Ascending aorta (tissue), 2 donors: ENCODE results near the gene SYTL2. TPM values are rescaled to one million over a fixed set of nuclear protein-coding genes. Genes with fewer than 3 reads are reported as not detected.
A peak's percentile ranks its signal among the peaks of the same experiment; 100 is the strongest.
"Not testable (repeated sequence)": the region's sequence is repeated elsewhere in the genome, so short reads cannot be mapped to it uniquely, and the experiment has no call there.

Source experiments
- DNase-seq, 2 donors: peaks; one replicate each; pipeline ENCODE4 v3.0.0-alpha.2; 2019; ENCODE audit warnings: low spot score in 2 of 2
- H3K27ac ChIP-seq, 2 donors: fragments of 200-600 bp; sonication (generic); one replicate each; pipeline ENCODE4 v1.5.1; 2016 to 2017; ENCODE audit warnings: mild to moderate bottlenecking in 1 of 2
- H3K27me3 ChIP-seq: fragments of 200-600 bp; sonication (generic); one replicate; pipeline ENCODE4 v1.5.1; 2017
- H3K36me3 ChIP-seq, 2 donors: fragments of 200-600 bp; sonication (generic); one replicate each; pipeline ENCODE4 v1.5.1; 2016
- H3K4me1 ChIP-seq, 2 donors: fragments of 200-600 bp; sonication (generic); one replicate each; pipeline ENCODE4 v1.5.1; 2016 to 2017; ENCODE audit warnings: mild to moderate bottlenecking in 1 of 2
- H3K4me3 ChIP-seq, 2 donors: fragments of 200-600 bp; sonication (generic); one replicate each; pipeline ENCODE4 v1.5.1; 2016 to 2017; ENCODE audit warnings: mild to moderate bottlenecking in 1 of 2
- H3K9me3 ChIP-seq, 2 donors: fragments of 200-600 bp; sonication (generic); one replicate each; pipeline ENCODE4 v1.5.1; 2016
- intact Hi-C: fragments of 100-400 bp; cut with DNase I; formaldehyde crosslinking; loops from one replicate; pipeline ENCODE4 v1.15.1; 2023
- total RNA-seq: library from RNA; depleted of rRNA; stranded (reverse); fragments of >200 nt; gene quantifications from one replicate; pipeline ENCODE4 v1.1.0, GENCODE V29; 2016
- TF ChIP-seq, protein P1 (sequence below), 3 experiments: fragments of 200-600 bp in 2 of 3; fragments of 450-650 bp in 1 of 3; sonication (generic) in 2 of 3; IDR thresholded peaks; one replicate each; pipeline ENCODE4 v1.5.1; 2016 to 2019; ENCODE audit warnings: antibody characterized with exemption in 3 of 3, mild to moderate bottlenecking in 1 of 3, moderate library complexity in 1 of 3

The SYTL2 gene
- total RNA-seq, 1 donor from 2014 or later, result 151 TPM

DNA sequence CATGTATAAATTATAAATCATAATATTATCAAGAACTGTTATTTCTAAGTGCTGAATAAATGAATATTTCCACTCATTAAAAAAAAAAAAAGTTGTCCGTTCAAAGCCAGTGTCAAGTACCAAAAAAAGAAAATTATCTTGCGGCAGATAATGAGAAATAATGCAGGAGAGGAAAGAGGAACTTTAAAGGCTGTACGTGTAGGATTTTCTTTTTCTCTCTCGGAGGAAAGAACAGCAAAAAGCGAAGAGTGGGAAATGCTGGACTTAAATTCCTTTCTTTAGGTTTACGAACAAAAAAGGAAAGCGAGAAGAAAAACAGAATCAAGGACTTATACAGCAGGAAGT, 43.2 kb upstream of the SYTL2 start:
- Histone ChIP-seq H3K4me1 (peaks cover 0 to 7% of the 10 kb centered on the region in 2 donors), H3K9me3 (no peaks in the 10 kb centered on the region), H3K27ac (peak overlapping the region; percentile 79 to 83), H3K4me3 (peak overlapping the region; percentile 73 to 77), H3K36me3 (no peaks in the 10 kb centered on the region), H3K27me3 (no peaks in the 10 kb centered on the region)
- DNase-seq, result no peak
- TF ChIP-seq, protein P1, sequence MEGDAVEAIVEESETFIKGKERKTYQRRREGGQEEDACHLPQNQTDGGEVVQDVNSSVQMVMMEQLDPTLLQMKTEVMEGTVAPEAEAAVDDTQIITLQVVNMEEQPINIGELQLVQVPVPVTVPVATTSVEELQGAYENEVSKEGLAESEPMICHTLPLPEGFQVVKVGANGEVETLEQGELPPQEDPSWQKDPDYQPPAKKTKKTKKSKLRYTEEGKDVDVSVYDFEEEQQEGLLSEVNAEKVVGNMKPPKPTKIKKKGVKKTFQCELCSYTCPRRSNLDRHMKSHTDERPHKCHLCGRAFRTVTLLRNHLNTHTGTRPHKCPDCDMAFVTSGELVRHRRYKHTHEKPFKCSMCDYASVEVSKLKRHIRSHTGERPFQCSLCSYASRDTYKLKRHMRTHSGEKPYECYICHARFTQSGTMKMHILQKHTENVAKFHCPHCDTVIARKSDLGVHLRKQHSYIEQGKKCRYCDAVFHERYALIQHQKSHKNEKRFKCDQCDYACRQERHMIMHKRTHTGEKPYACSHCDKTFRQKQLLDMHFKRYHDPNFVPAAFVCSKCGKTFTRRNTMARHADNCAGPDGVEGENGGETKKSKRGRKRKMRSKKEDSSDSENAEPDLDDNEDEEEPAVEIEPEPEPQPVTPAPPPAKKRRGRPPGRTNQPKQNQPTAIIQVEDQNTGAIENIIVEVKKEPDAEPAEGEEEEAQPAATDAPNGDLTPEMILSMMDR (IDR thresholded peaks at IDR 0.05), result no peak
- intact Hi-C loops, result loop anchor here (2.0 to 10.0 kb wide), 4 partner anchors 121 to 437 kb away; partner anchors contain the start of gene CREBZF

DNA sequence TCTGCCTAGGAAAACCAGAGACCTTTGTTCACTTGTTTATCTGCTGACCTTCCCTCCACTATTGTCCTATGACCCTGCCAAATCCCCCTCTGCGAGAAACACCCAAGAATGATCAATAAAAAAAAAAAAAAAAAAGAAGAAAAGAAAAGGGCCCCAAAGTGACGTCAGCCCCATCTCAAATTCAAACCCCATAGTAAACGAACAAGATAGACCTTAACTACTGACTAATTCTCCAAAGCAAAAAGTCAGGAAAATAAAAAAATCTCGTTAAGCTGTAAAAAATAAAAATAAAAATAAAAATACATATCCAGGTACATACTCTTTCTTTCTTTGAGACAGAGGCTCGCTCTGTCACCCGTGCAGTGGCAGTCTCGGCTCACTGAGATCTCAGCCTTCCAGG, 42.6 kb upstream of the SYTL2 start:
- not testable (repeated sequence) for H3K27me3 ChIP-seq, H3K4me3 ChIP-seq, DNase-seq, H3K4me1 ChIP-seq, H3K36me3 ChIP-seq, H3K9me3 ChIP-seq, H3K27ac ChIP-seq
- intact Hi-C loops, result loop anchor here (10.0 kb wide), 3 partner anchors 121 to 191 kb away; partner anchors contain the start of gene CREBZF

DNA sequence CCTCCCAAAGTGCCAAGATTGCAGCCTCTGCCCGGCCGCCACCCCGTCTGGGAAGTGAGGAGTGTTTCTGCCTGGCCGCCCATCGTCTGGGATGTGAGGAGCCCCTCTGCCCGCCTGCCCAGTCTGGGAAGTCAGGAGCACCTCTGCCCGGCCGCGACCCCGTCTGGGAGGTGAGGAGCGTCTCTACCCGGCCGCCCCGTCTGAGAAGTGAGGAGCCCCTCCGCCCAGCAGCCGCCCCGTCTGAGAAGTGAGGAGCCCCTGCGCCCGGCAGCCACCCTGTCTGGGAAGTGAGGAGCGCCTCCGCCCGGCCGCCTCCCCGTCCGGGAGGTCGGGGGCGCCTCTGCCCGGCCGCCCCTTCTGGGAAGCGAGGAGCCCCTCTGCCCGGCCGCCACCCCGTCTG, 41.8 kb upstream of the SYTL2 start:
- not testable (repeated sequence) for H3K27ac ChIP-seq, H3K36me3 ChIP-seq, H3K9me3 ChIP-seq, H3K27me3 ChIP-seq, H3K4me1 ChIP-seq, H3K4me3 ChIP-seq, DNase-seq
- intact Hi-C loops, result loop anchor here (10.0 kb wide), 3 partner anchors 122 to 192 kb away; partner anchors contain the start of gene CREBZF

DNA sequence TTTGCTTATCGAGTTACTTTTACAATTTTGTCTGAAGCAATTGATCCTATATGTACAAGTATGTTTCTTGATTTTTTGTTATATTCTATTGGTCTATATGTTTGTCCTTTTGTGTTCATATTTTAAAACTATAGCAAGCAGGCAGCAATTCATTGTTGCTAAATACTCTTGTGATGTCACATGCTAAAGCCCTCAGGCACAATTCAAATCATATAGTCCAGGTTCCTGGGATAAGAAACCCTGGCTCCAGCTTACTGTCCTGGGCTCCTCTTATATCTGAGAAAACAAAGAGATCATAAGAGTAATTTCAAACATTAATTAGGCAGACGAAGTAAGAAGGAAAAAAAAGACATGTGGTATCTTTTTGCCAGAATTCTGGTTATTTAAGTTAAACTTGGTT, 37.6 kb upstream of the SYTL2 start:
- TF ChIP-seq, protein P1 (IDR thresholded peaks at IDR 0.05), result no peak
- intact Hi-C loops, result no loop called here

DNA sequence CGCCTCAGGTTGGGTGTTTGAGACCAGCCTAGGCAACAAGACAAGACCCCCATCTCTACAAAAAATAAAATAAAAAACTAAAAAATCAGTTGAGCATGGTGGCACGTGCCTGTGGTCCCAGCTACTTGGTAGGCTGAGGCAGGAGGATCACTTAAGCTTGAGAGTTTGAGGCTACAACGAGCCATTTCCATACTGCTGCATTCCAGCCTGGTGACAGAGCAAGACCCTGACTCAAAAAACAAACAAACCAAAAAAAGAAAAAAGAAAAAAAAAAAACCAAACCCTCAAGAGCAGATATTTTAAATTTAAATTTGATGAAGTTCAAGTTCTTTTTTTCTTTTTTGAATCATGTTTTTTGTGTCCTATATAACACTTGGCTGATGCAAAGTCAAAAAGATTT, 37.1 kb upstream of the SYTL2 start:
- TF ChIP-seq, protein P1 (IDR thresholded peaks at IDR 0.05), result no peak
- Histone ChIP-seq H3K4me3 (no peak overlapping the region), H3K36me3 (no peaks in the 10 kb centered on the region), H3K9me3 (peaks cover 0 to 7% of the 10 kb centered on the region in 2 donors), H3K27ac (no peak overlapping the region), H3K27me3 (no peaks in the 10 kb centered on the region), H3K4me1 (no peaks in the 10 kb centered on the region)
- DNase-seq, result no peak
- intact Hi-C loops, result no loop called here

More for the DNA sequence above, 37.6 kb upstream of the SYTL2 start:
- Histone ChIP-seq H3K27me3 (no peaks in the 10 kb centered on the region), H3K4me3 (no peak overlapping the region), H3K9me3 (peaks cover 0 to 7% of the 10 kb centered on the region in 2 donors), H3K27ac (no peak overlapping the region), H3K36me3 (no peaks in the 10 kb centered on the region), H3K4me1 (no peaks in the 10 kb centered on the region)
- no peak for DNase-seq

DNA sequence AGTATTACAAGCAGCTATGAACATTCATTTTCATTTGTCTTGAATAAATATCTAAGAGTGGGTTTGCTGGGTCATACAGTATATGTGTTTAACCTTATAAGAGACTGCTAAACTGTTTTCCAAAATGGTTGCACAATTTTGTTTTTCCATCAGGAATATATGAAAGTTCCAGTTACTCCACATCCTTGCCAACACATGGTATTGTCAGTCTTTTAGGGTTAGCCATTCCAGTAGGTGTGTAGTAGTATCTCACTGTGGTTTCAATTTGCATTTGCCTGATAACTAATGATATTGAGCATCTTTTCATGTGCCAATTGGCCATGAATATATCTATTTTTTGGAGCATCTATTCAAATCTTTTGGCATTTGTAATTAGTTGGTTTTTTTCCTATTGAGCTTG, 36.5 kb upstream of the SYTL2 start:
- Histone ChIP-seq H3K4me1 (no peaks in the 10 kb centered on the region), H3K36me3 (no peaks in the 10 kb centered on the region), H3K27ac (no peak overlapping the region), H3K4me3 (no peak overlapping the region), H3K27me3 (no peaks in the 10 kb centered on the region), H3K9me3 (peaks cover 0 to 7% of the 10 kb centered on the region in 2 donors)
- TF ChIP-seq, protein P1 (IDR thresholded peaks at IDR 0.05), result no peak
- no peak for DNase-seq
- intact Hi-C loops, result no loop called here

DNA sequence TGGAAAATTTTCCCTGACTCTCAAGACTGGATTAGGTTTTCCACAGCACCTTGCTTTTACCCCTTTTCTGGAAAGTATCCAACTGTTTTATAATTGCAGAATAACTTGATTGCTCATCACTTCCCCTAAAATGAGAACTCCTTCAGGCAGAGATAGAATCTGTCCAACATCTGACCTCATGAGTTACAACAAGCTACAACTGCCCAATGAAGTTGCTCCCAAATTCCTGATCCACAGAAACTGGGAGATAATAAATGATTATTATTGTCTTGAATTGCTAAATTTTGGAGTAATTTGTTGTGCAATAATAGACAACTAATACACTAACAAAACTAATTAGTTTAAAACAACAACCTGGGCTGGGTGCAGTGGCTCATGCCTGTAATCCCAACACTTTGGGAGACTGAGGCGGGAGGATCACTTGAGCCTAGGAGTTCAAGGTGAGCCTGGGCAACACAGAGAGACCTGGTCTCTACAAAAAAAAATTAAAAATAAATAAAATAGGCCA, 34.2 kb upstream of the SYTL2 start:
- Histone ChIP-seq H3K4me3 (no peak overlapping the region), H3K27ac (no peak overlapping the region), H3K4me1 (no peaks in the 10 kb centered on the region), H3K9me3 (peaks cover 0 to 7% of the 10 kb centered on the region in 2 donors), H3K36me3 (no peaks in the 10 kb centered on the region), H3K27me3 (no peaks in the 10 kb centered on the region)
- TF ChIP-seq, protein P1 (IDR thresholded peaks at IDR 0.05), result no peak
- intact Hi-C loops, result no loop called here
- DNase-seq, result no peak
